HepG2 (cell line): ENCODE data around the gene ANKRD13D. TPM values are rescaled to one million over a fixed set of nuclear protein-coding genes. Genes with fewer than 3 reads are reported as not detected.
A peak's percentile ranks its signal among the peaks of the same experiment; 100 is the strongest.

Experiments
- CHD2 ChIP-seq: IDR thresholded peaks from 2 replicates; pipeline ENCODE4 v1.6.1; 2011; ENCODE audit warnings: low read depth, low read length, improper control_type of control experiment
- HOXA7 ChIP-seq: sonication (generic); formaldehyde crosslinking; IDR thresholded peaks from 2 replicates; pipeline ENCODE4 v1.8.1; 2022; ENCODE audit warnings: mild to moderate bottlenecking, missing genetic modification reagents, moderate library complexity
- POLR2AphosphoS2 ChIP-seq: IDR thresholded peaks from 2 replicates; pipeline ENCODE4 v1.6.1; 2011; ENCODE audit warnings: low read depth, low read length, improper control_type of control experiment
- PTBP1 ChIP-seq: fragments of 200-400 bp; formaldehyde crosslinking; IDR thresholded peaks from 2 replicates; pipeline ENCODE4 v1.6.1; 2018; ENCODE audit warnings: low read length, low read depth; ENCODE audit not compliant: poor library complexity, severe bottlenecking
- SMAD3 ChIP-seq: sonication (generic); formaldehyde crosslinking; IDR thresholded peaks from 2 replicates; pipeline ENCODE4 v1.4.0; 2020; ENCODE audit warnings: missing genetic modification reagents
- SNAPC4 ChIP-seq: sonication (generic); formaldehyde crosslinking; IDR thresholded peaks from 2 replicates; pipeline ENCODE4 v1.4.0; 2020; ENCODE audit warnings: mild to moderate bottlenecking, missing genetic modification reagents
- ZBTB40 ChIP-seq, 2 experiments: fragments of 450-650 bp in 1 of 2; sonication (generic) in 1 of 2; formaldehyde crosslinking in 1 of 2; IDR thresholded peaks; 2 replicates each; pipeline versions ENCODE4 v1.6.1 to v1.8.0; 2016 to 2022; ENCODE audit warnings: antibody characterized with exemption in 1 of 2, mild to moderate bottlenecking in 1 of 2, missing genetic modification reagents in 1 of 2
- ZNF619 ChIP-seq: sonication (generic); formaldehyde crosslinking; IDR thresholded peaks from 2 replicates; pipeline ENCODE4 v1.4.0; 2020; ENCODE audit warnings: mild to moderate bottlenecking, missing genetic modification reagents
- polyA plus RNA-seq, 8 experiments: library from polyadenylated mRNA; depleted of rRNA in 3 of 8; stranded (reverse) in 7 of 8; unstranded in 1 of 8; fragments of >200 nt; fragmentation: Illumina TruSeq in 4 of 8; extraction: Trizol in 4 of 8; gene quantifications; 2 replicates each; pipeline versions ENCODE4 v1.2.1 to v1.2.3, GENCODE V29; 2011 to 2016; ENCODE audit warnings: low read depth in 4 of 8, missing spikeins in 1 of 8, mixed read lengths in 1 of 8; ENCODE audit not compliant: insufficient read depth in 1 of 8
- total RNA-seq, 5 experiments: library from RNA; depleted of rRNA; stranded (reverse); fragments of >200 nt; fragmentation: Illumina TruSeq; extraction: Trizol; gene quantifications; 2 replicates each; pipeline ENCODE4 v1.2.3, GENCODE V29; 2016; ENCODE audit warnings: low read depth in 1 of 5

Gene ANKRD13D
- total and polyA plus RNA-seq, 2 of the 13 experiments (the other 11 are each of a cell fraction or from before 2014, with no cell fraction given): 18.6 to 27.3 TPM

- TF ChIP-seq ZBTB40 (IDR thresholded peaks at IDR 0.05) (no peak), ZBTB40 (CRISPR knock-in tag; IDR thresholded peaks at IDR 0.05) (peak; percentile 38; the same call in 1 of the 2 replicates), ZNF619 (CRISPR knock-in tag) (no peak), SMAD3 (no peak), POLR2AphosphoS2 (no peak), CHD2 (no peak), HOXA7 (CRISPR knock-in tag) (no peak), SNAPC4 (CRISPR knock-in tag) (peak; percentile 54; the same call in 1 of the 2 replicates), PTBP1 (no peak)
These were observed 21.7 kb upstream of the ANKRD13D start (continued) for GRCh38 chr11:67267188-67268080.
